Stimulated activated memory B cell treated with anti-CD40 and anti-IgM and Interleukin-4, amounts not matched to agents 10 μg/mL and 1 μg/mL and 100 μg/mL, for 72 hours (primary cell): Measurements from ENCODE around the gene SMOC2.
A peak's percentile ranks its signal among the peaks of the same experiment; 100 is the strongest.
"Not testable (repeated sequence)": the region's sequence is repeated elsewhere in the genome, so short reads cannot be mapped to it uniquely, and the experiment has no call there.

ENCODE experiments used
- ATAC-seq: fragments of 150-1000 bp; cut with Tn5 transposase; 2 replicates; pipeline ENCODE4 v1.10.0; 2021
- H3K27ac Mint-ChIP-seq: one replicate; pipeline ENCODE4 v1.8.0; 2022; ENCODE audit warnings: mild to moderate bottlenecking, mixed read lengths
- H3K27me3 Mint-ChIP-seq: one replicate; pipeline ENCODE4 v1.8.0; 2022; ENCODE audit warnings: mixed read lengths
- H3K36me3 Mint-ChIP-seq: one replicate; pipeline ENCODE4 v1.8.0; 2022; ENCODE audit warnings: mixed read lengths
- H3K4me1 Mint-ChIP-seq: one replicate; pipeline ENCODE4 v1.8.0; 2022; ENCODE audit warnings: mixed read lengths
- H3K4me3 Mint-ChIP-seq: one replicate; pipeline ENCODE4 v1.8.0; 2022; ENCODE audit warnings: mild to moderate bottlenecking, moderate library complexity, mixed read lengths
- H3K9me3 Mint-ChIP-seq: one replicate; pipeline ENCODE4 v1.8.0; 2022; ENCODE audit warnings: mixed read lengths

The SMOC2 gene

GRCh38 chr6:168562576-168563151, 121.7 kb downstream of the SMOC2 start:
- no peaks in the 10 kb centered on the region for H3K36me3 Mint-ChIP-seq
- H3K27me3 Mint-ChIP-seq, result no peaks in the 10 kb centered on the region
- no peak for ATAC-seq
- no peak overlapping the region for H3K27ac Mint-ChIP-seq
- H3K4me1 Mint-ChIP-seq, result no peaks in the 10 kb centered on the region
- H3K4me3 Mint-ChIP-seq, result no peak overlapping the region
- peaks cover 6% of the 10 kb centered on the region for H3K9me3 Mint-ChIP-seq

- no peaks in the 10 kb centered on the region for H3K4me1 Mint-ChIP-seq
- H3K36me3 Mint-ChIP-seq, result no peaks in the 10 kb centered on the region
- ATAC-seq, result no peak
- peaks cover 5% of the 10 kb centered on the region for H3K9me3 Mint-ChIP-seq
- H3K4me3 Mint-ChIP-seq, result no peak overlapping the region
- H3K27me3 Mint-ChIP-seq, result no peaks in the 10 kb centered on the region
- H3K27ac Mint-ChIP-seq, result no peak overlapping the region
Measured at GRCh38 chr6:168563656-168564055, 122.7 kb downstream of the SMOC2 start.

DNA sequence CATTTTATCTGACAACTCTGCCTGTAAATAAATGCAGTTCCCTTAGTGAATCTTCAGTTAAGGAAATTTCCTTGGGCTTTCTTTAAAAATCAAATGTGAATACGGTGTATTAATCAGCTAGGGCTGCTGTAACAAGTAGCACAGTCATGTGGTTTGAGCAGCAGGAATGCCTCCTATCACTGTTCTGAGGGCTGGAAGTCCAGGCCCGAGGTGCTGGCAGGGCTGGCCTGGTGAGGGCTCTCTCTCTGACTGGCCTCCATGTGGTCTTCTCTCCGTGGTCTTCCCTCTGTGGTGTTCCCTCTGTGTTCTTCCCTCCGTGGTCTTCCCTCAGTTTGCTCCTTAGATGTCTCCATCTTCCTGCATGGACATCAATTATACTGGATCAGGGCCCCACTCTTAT, 124.1 kb downstream of the SMOC2 start:
- Mint-ChIP-seq H3K27ac (no peak overlapping the region), H3K4me1 (no peaks in the 10 kb centered on the region), H3K4me3 (no peak overlapping the region), H3K36me3 (no peaks in the 10 kb centered on the region), H3K27me3 (no peaks in the 10 kb centered on the region), H3K9me3 (peaks cover 3% of the 10 kb centered on the region)
- no peak for ATAC-seq

DNA sequence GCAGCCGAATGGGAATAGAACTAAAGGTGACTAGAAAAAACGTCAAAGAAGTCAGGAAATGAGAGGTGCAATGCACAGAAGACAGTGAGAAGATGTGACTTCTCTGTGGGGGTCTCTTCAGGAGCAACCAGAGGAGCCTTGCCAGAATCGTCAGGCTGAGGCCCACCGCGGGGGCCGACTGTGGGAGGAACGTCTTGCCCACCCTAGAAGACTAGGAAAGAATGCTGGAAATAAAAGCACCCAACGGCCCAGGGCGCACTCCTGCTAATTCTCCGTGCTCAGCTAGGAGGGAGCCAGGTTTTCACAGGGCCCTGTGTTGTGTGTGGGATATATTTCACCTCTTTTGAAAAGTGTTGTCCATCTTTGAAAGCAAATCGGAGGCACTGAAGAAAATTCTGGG, 129.2 kb downstream of the SMOC2 start:
- Mint-ChIP-seq H3K27me3 (no peaks in the 10 kb centered on the region), H3K4me3 (no peak overlapping the region), H3K27ac (no peak overlapping the region)

GRCh38 chr6:168571268-168571667, 130.3 kb downstream of the SMOC2 start:
- no peak for ATAC-seq
- no peak overlapping the region for H3K27ac Mint-ChIP-seq
- H3K4me3 Mint-ChIP-seq, result no peak overlapping the region
- H3K9me3 Mint-ChIP-seq, result no peaks in the 10 kb centered on the region
- no peaks in the 10 kb centered on the region for H3K27me3 Mint-ChIP-seq
- H3K4me1 Mint-ChIP-seq, result no peaks in the 10 kb centered on the region
- H3K36me3 Mint-ChIP-seq, result no peaks in the 10 kb centered on the region

More for the DNA sequence above, 129.2 kb downstream of the SMOC2 start:
- H3K4me1 Mint-ChIP-seq, result no peaks in the 10 kb centered on the region
- H3K36me3 Mint-ChIP-seq, result no peaks in the 10 kb centered on the region
- ATAC-seq, result no peak
- H3K9me3 Mint-ChIP-seq, result peaks cover 2% of the 10 kb centered on the region

DNA sequence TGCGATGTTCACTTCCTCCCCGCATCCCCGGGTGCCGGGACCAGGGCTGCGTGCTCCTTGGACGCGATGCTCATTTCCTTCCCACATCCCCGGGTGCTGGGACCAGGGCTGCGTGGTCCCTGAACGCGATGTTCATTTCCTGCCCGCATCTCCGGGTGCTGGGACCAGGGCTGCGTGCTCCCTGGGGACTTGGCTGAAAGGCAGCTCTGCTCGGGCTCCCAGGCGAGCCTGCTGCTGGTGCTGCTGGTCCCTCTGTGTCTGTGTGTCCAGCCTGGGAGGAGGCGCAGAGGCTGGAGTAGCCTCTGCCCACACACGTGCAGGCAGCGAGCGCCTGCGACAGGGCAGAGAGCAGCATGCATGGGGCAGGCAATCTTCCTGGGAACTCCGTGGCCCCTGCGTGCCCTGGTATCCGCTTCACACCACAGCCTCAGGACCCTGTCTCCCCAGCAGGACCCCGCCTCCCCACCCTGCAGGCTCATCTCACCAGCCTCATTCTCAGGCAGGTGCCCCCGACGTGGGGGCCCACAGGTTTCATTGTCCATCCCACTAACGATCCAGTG, 132.4 kb downstream of the SMOC2 start:
- not testable (repeated sequence) for H3K27me3 Mint-ChIP-seq, H3K27ac Mint-ChIP-seq, H3K4me3 Mint-ChIP-seq, ATAC-seq, H3K4me1 Mint-ChIP-seq, H3K36me3 Mint-ChIP-seq, H3K9me3 Mint-ChIP-seq

- no peaks in the 10 kb centered on the region for H3K36me3 Mint-ChIP-seq
- no peaks in the 10 kb centered on the region for H3K9me3 Mint-ChIP-seq
- no peaks in the 10 kb centered on the region for H3K4me1 Mint-ChIP-seq
- peak; percentile 17 for ATAC-seq
- no peaks in the 10 kb centered on the region for H3K27me3 Mint-ChIP-seq
- no peak overlapping the region for H3K27ac Mint-ChIP-seq
- no peak overlapping the region for H3K4me3 Mint-ChIP-seq
Measured at GRCh38 chr6:168574075-168574698, 133.2 kb downstream of the SMOC2 start.

DNA sequence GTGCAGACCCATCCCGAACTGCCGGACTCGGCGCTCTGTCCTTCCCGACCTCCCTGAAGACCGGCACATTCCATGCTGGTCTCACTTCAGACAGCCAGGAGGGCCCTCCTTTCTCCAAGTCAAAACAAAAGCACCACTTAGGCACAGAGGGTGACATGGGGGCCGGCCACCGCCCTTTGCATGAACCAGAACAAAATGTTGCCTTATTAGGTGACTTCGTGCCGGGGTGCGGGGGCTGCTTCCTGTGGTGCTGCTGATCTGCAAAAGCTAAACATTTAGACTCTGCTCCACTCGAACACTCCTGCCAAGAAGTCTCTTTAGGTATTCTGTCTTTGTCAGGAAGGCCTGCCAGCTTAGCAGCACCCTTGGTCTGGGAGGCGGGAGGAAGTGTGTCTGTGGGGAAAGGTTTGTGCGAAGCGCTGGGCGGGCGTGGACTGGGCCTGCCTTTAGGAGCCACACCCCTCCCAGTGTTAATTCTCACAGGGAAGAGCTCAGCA, 133.8 kb downstream of the SMOC2 start:
- no peaks in the 10 kb centered on the region for H3K4me1 Mint-ChIP-seq

GRCh38 chr6:168575346-168576098, 134.5 kb downstream of the SMOC2 start:
- ATAC-seq, result no peak
- H3K36me3 Mint-ChIP-seq, result no peaks in the 10 kb centered on the region
- no peaks in the 10 kb centered on the region for H3K4me1 Mint-ChIP-seq
- no peaks in the 10 kb centered on the region for H3K27me3 Mint-ChIP-seq
- H3K27ac Mint-ChIP-seq, result no peak overlapping the region
- no peak overlapping the region for H3K4me3 Mint-ChIP-seq
- no peaks in the 10 kb centered on the region for H3K9me3 Mint-ChIP-seq

More for the DNA sequence above, 133.8 kb downstream of the SMOC2 start:
- Mint-ChIP-seq H3K27ac (no peak overlapping the region), H3K27me3 (no peaks in the 10 kb centered on the region), H3K4me3 (no peak overlapping the region), H3K9me3 (no peaks in the 10 kb centered on the region), H3K36me3 (no peaks in the 10 kb centered on the region)
- no peak for ATAC-seq

- no peaks in the 10 kb centered on the region for H3K27me3 Mint-ChIP-seq
- no peak for ATAC-seq
- no peak overlapping the region for H3K4me3 Mint-ChIP-seq
- no peaks in the 10 kb centered on the region for H3K4me1 Mint-ChIP-seq
- no peak overlapping the region for H3K27ac Mint-ChIP-seq
- H3K36me3 Mint-ChIP-seq, result no peaks in the 10 kb centered on the region
- H3K9me3 Mint-ChIP-seq, result no peaks in the 10 kb centered on the region
Measured at GRCh38 chr6:168576388-168576787, 135.4 kb downstream of the SMOC2 start.

DNA sequence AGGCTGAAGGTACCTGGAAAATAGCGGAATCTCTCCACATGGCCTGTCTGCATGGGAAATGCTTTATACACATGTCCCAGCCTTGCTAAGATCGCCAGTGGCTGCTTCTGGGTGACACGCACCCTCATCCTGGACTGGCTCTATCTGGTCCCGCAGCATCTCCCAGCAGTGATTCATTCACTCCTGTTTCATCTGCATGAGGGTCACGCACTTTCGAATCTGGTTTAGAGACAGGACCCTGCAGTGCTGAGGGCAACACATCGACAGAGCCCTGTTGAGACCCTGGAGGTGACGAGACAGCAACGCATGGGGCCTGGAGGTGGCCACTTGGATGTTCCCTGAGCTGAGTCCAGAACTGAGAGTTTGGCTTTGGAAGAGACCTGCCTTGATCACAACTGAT, 136.5 kb downstream of the SMOC2 start:
- Mint-ChIP-seq H3K36me3 (no peaks in the 10 kb centered on the region), H3K27ac (no peak overlapping the region), H3K4me1 (no peaks in the 10 kb centered on the region), H3K27me3 (peaks cover 4% of the 10 kb centered on the region), H3K9me3 (no peaks in the 10 kb centered on the region), H3K4me3 (no peak overlapping the region)
- ATAC-seq, result no peak

DNA sequence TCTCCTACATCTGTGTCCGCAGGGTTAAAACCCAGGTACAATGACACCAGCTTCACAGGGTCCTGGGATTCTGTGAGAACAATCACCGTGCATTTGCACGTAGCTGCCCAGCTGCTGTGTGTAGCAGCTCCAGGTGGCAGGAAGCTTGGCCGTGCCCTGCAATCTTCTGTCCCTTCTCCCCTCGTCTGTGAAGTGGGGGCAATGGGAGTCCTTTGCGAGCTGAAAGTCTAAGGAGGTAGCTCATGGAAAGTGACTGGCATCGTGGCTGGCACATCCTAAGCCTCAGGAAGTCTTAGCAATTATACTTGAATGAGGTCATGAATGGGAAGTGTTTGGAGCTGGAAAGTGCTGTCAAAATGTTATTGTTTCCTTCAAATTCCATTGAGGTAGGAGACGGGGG, 137.1 kb downstream of the SMOC2 start:
- H3K27me3 Mint-ChIP-seq, result peaks cover 9% of the 10 kb centered on the region
- H3K9me3 Mint-ChIP-seq, result no peaks in the 10 kb centered on the region

GRCh38 chr6:168581236-168581635, 140.3 kb downstream of the SMOC2 start:
- Mint-ChIP-seq H3K27ac (no peak overlapping the region), H3K27me3 (peaks cover 16% of the 10 kb centered on the region), H3K36me3 (no peaks in the 10 kb centered on the region), H3K4me3 (no peak overlapping the region), H3K9me3 (no peaks in the 10 kb centered on the region), H3K4me1 (no peaks in the 10 kb centered on the region)
- no peak for ATAC-seq

More for the DNA sequence above, 137.1 kb downstream of the SMOC2 start:
- Mint-ChIP-seq H3K4me1 (no peaks in the 10 kb centered on the region), H3K4me3 (no peak overlapping the region), H3K36me3 (no peaks in the 10 kb centered on the region), H3K27ac (no peak overlapping the region)
- no peak for ATAC-seq

GRCh38 chr6:168581706-168582105, 140.7 kb downstream of the SMOC2 start:
- ATAC-seq, result no peak
- H3K27ac Mint-ChIP-seq, result no peak overlapping the region
- H3K4me1 Mint-ChIP-seq, result no peaks in the 10 kb centered on the region
- H3K27me3 Mint-ChIP-seq, result peaks cover 16% of the 10 kb centered on the region
- H3K9me3 Mint-ChIP-seq, result no peaks in the 10 kb centered on the region
- no peaks in the 10 kb centered on the region for H3K36me3 Mint-ChIP-seq
- H3K4me3 Mint-ChIP-seq, result no peak overlapping the region

DNA sequence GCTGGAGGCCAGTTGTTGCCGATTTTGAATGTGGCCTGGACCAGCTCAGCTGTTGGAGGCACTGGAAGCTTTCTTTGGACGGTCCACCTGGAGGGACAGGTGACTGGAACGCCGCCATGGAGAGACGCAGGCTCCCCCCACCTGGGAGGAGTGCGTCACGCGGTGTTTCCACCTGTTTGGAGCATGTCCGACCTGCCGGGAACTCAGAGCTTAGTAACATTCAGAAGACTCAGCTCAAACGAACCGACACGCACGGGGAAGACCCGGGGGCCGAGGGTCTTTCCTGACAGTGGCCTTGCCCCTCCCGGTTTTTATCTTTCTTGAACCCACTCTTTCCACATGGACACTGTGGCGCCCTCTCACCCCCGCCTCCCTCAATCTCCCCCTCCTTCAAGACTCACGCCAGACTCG, 141.6 kb downstream of the SMOC2 start:
- H3K36me3 Mint-ChIP-seq, result no peaks in the 10 kb centered on the region
- no peaks in the 10 kb centered on the region for H3K4me1 Mint-ChIP-seq
- H3K27ac Mint-ChIP-seq, result no peak overlapping the region
- H3K9me3 Mint-ChIP-seq, result no peaks in the 10 kb centered on the region
- H3K4me3 Mint-ChIP-seq, result no peak overlapping the region
- ATAC-seq, result no peak
- peaks cover 16% of the 10 kb centered on the region for H3K27me3 Mint-ChIP-seq
